Lung (tissue), 12 donors: ENCODE results near the gene NISCH. TPM values are rescaled to one million over a fixed set of nuclear protein-coding genes. Genes with fewer than 3 reads are reported as not detected.

Source experiments
- ATAC-seq: fragments of 200-7000 bp; cut with Tn5 transposase; one replicate; pipeline ENCODE4 v1.9.1; 2020; ENCODE audit warnings: moderate number of reproducible peaks; ENCODE audit not compliant: insufficient read depth, low FRiP score
- DNase-seq, 3 donors: peaks; one replicate each; pipeline ENCODE4 v3.0.0-alpha.2; 2013 to 2017
- H3K27ac ChIP-seq, 2 donors: one replicate each; pipeline ENCODE4 v1.5.1; 2013; ENCODE audit warnings: mild to moderate bottlenecking in 2 of 2, moderate library complexity in 2 of 2, control low read depth in 1 of 2, inconsistent platforms in 1 of 2, low read depth in 1 of 2, low read length in 1 of 2
- H3K27me3 ChIP-seq, 3 donors: one replicate each; pipeline ENCODE4 v1.5.1; 2013; ENCODE audit warnings: low read length in 2 of 3; ENCODE audit not compliant: control insufficient read depth in 3 of 3, insufficient read depth in 3 of 3
- H3K36me3 ChIP-seq, 4 donors: one replicate each; pipeline ENCODE4 v1.5.1; 2013; ENCODE audit warnings: low read length in 4 of 4, mild to moderate bottlenecking in 1 of 4, moderate library complexity in 1 of 4; ENCODE audit not compliant: control insufficient read depth in 4 of 4, insufficient read depth in 4 of 4
- H3K4me1 ChIP-seq, 5 donors: one replicate each; pipeline ENCODE4 v1.5.1; 2013; ENCODE audit warnings: low read length in 5 of 5, mild to moderate bottlenecking in 2 of 5, moderate library complexity in 1 of 5; ENCODE audit not compliant: control insufficient read depth in 5 of 5, insufficient read depth in 5 of 5
- H3K4me3 ChIP-seq: one replicate; pipeline ENCODE4 v1.5.1; 2013; ENCODE audit warnings: mild to moderate bottlenecking, control low read depth, moderate library complexity
- H3K9ac ChIP-seq, 2 donors: one replicate each; pipeline ENCODE4 v1.5.1; 2013; ENCODE audit warnings: low read length in 2 of 2, control low read depth in 1 of 2; ENCODE audit not compliant: insufficient read depth in 1 of 2
- H3K9me3 ChIP-seq, 4 donors: one replicate each; pipeline ENCODE4 v1.5.1; 2013; ENCODE audit warnings: low read length in 3 of 4, mild to moderate bottlenecking in 1 of 4, moderate library complexity in 1 of 4; ENCODE audit not compliant: control insufficient read depth in 4 of 4, insufficient read depth in 3 of 4
- WGBS, 2 donors: extraction: QIAGEN DNeasy Blood & Tissue Kit; methylation state at CpG; one replicate each; pipeline ENCODE4 v1.1.7; 2013; 5-methylcytosine and 5-hydroxymethylcytosine counted together
- polyA plus RNA-seq, 2 donors: library from polyadenylated mRNA; stranded (reverse); fragments of 200-250 nt; gene quantifications; one replicate each; pipeline ENCODE4 v1.2.1, GENCODE V29; 2013
- total RNA-seq, 2 donors: library from RNA; depleted of rRNA in 1 of 2; stranded (reverse); fragments of >200 nt in 1 of 2; gene quantifications; one replicate each; pipeline ENCODE4 v1.2.1, GENCODE V29; 2014 to 2021
- TF ChIP-seq, protein P1 (sequence below): IDR thresholded peaks from 2 replicates; pipeline ENCODE4 v1.5.1; 2012; ENCODE audit warnings: mild to moderate bottlenecking; ENCODE audit errors: control extremely low read depth, extremely low read depth
- donor health status: control.
- donor health status: control.
- donor health status: Bipolar disorder and iron deficiency.
- donor health status: healthy.
- donor health status: DM: yes; HTN: yes; CAD: no.

NISCH gene
- total and polyA plus RNA-seq, 4 donors: 37.8 to 127 (median 63.7) TPM

DNA sequence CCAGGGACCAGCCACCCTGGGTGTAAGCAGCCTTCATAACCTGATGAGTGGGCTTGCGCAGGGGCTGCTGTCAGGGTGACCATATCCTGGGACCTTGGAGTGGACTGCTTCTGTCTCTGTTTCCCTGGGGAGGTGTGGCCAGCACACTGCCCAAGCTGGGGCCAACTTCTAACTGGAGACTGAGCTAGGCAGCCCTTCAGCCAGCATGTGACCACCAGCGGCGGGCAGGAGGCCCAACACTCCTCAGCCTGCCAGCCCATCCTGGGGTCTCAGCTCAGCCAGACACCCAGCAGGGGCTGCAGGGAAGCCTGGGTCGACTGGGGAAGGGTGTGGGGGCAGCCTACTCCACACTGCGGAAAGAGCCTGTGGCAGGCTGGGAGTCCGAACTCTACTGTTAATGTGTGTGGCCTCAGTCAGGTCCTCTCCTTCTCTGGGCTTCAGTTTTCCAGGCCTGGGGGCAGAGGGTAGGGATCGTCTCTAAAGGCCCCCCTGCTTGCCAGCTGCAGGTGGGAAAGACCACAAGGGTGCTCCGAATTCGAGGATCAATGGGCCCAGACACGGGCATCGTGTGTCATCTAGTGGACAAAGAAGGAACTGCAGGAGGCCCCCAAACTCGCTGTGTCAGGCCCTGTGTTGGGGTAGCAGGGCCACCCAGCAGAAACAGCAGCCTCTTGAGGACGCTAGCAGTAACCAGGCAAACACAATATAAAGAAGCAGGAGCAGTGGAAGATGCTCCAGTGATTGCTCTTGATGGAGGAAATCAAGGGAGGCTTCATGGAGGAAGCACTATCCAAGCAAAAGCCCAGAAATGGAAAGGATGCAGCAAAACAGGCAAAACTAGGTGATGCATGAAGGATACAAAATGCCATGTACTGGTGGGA, 8.5 kb upstream of the NISCH start:
- DNase-seq (peak; percentile 57 to 70 (median 63)), ATAC-seq (peak; percentile 29)
- WGBS, 2 donors: 39 to 40% methylated on average over 13 of the region's 13 CpGs
- Histone ChIP-seq H3K27ac (no peak overlapping the region), H3K9ac (no peak overlapping the region), H3K36me3 (no peaks in the 10 kb centered on the region), H3K4me1 (peaks cover 0 to 9% (median 5%) of the 10 kb centered on the region in 5 donors), H3K27me3 (no peaks in the 10 kb centered on the region), H3K4me3 (no peak overlapping the region), H3K9me3 (no peaks in the 10 kb centered on the region)
- TF ChIP-seq, protein P1, sequence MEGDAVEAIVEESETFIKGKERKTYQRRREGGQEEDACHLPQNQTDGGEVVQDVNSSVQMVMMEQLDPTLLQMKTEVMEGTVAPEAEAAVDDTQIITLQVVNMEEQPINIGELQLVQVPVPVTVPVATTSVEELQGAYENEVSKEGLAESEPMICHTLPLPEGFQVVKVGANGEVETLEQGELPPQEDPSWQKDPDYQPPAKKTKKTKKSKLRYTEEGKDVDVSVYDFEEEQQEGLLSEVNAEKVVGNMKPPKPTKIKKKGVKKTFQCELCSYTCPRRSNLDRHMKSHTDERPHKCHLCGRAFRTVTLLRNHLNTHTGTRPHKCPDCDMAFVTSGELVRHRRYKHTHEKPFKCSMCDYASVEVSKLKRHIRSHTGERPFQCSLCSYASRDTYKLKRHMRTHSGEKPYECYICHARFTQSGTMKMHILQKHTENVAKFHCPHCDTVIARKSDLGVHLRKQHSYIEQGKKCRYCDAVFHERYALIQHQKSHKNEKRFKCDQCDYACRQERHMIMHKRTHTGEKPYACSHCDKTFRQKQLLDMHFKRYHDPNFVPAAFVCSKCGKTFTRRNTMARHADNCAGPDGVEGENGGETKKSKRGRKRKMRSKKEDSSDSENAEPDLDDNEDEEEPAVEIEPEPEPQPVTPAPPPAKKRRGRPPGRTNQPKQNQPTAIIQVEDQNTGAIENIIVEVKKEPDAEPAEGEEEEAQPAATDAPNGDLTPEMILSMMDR: peak; percentile 98

DNA sequence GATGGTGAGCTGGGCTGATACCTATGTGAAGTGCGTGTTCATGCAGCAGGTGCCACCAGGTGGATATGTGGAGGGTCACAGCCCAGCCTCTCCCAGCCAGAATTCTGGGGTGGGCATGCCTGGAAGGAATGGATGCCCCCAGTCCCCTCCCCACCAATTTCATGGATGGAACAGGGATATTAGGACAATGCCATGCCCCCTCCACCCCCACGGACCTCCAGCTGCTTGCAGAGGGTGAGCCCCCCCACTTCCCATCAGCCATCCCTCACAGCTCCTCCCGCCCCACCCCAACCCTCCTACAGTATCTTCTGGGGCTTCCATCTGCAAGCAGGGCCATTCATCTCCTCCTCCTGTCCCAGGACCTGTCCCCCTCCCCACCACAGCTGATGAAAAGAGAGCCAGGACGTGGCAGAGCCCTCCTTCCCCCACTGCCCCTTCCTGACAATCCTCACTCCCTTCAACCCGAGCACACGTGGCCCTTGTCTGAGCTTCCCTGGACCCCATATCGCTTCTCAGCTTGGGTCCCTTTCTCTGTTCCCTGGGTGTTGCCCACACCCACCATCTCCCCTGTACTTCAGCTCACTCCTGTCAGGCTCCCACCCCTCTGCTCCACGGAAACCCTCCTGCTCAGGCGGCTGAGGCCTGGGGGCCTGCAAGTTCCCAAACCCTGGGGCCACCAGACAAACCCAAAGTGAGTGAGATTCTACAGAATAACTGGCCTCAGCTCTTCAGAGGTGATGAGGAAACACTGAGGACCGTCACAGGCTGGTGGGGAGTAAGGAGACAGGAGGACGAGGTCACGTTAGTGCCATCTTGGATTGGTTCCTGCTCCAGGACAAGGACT, 7.7 kb upstream of the NISCH start:
- WGBS, 2 donors: 72 to 81% methylated on average over 11 to 12 of the region's 12 CpGs
- H3K9ac ChIP-seq: no peak overlapping the region

DNA sequence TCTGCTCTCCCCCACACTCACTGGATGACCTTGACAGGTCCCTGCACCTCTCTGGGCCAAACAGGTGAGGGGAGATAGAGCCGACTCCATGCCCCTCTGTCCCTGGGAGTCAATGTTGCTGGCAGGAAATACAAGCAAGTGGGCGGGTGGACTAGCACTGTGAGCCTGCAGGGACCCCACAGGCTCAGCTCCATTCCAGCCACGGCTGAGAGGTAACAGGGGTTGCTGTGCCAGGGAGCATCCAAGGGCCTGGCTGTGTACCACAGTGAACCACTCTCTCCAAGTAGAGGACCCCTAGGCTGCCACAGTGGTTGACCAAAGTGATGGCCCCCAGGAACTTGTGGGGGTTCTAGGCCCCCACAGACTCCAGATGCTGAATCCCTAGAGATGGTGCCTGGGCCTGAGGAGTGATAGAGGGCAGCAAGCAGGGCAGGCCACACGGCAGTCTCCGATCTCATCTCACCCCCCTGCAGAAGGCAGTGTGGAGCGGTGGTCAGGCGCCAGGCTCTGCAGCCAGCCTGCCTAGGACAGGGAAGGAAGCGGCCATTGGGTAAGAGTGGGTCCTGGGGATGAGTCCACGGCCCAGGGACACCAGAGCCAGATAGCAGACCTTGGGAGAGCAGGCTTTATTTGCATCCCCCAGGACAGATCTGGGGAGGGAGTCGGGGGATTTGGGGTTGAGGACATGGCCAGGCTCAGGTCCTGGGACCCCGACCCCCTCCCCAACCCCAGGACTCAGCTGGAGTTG, 4.7 kb upstream of the NISCH start:
- H3K9me3 ChIP-seq: no peaks in the 10 kb centered on the region

More for the DNA sequence above, 7.7 kb upstream of the NISCH start:
- Histone ChIP-seq H3K4me1 (peaks cover 0 to 9% (median 5%) of the 10 kb centered on the region in 5 donors), H3K4me3 (no peak overlapping the region), H3K27me3 (no peaks in the 10 kb centered on the region), H3K27ac (no peak overlapping the region), H3K36me3 (no peaks in the 10 kb centered on the region), H3K9me3 (no peaks in the 10 kb centered on the region)
- no peak for DNase-seq
- TF ChIP-seq, protein P1: no peak
- no peak for ATAC-seq

More for the DNA sequence above, 4.7 kb upstream of the NISCH start:
- Histone ChIP-seq H3K27ac (peak overlapping the region; percentile 33 to 85), H3K4me1 (peaks cover 0 to 22% (median 13%) of the 10 kb centered on the region in 5 donors), H3K9ac (no peak overlapping the region), H3K36me3 (no peaks in the 10 kb centered on the region), H3K4me3 (no peak overlapping the region), H3K27me3 (no peaks in the 10 kb centered on the region)
- WGBS, 2 donors: 80 to 87% methylated on average over 11 of the region's 11 CpGs
- no peak for ATAC-seq
- DNase-seq: no peak
- TF ChIP-seq, protein P1: no peak
